ENCODE results near the gene APBA2.

- TF ChIP-seq CTCF (IDR thresholded peaks at IDR 0.05) (no peak), POLR2A (IDR thresholded peaks at IDR 0.05) (no peak)
These were observed 158.1 kb downstream of the APBA2 start for GRCh38 chr15:29043736-29044502.
